ENCODE results near the gene CGRRF1.

DNA sequence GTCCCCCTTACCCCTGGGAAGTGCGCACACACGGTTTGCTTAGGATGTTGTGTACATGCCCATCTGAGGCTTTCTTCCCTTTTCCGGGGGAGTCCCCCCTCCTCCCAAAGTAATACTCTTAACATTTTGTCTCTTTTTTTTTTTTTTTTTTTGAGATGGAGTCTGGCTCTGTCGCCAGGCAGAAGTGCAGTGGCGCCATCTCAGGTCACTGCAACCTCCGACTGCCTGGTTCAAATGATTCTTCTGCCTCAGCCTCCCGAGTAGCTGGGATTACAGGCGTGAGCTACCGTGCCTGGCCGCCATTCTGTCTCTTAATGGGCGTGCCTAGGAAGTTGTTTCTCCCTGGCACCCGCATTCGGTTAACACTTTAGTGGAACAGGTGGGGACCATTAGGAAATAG is 16.4 kb upstream of the CGRRF1 start:
- TF ChIP-seq, protein P1, sequence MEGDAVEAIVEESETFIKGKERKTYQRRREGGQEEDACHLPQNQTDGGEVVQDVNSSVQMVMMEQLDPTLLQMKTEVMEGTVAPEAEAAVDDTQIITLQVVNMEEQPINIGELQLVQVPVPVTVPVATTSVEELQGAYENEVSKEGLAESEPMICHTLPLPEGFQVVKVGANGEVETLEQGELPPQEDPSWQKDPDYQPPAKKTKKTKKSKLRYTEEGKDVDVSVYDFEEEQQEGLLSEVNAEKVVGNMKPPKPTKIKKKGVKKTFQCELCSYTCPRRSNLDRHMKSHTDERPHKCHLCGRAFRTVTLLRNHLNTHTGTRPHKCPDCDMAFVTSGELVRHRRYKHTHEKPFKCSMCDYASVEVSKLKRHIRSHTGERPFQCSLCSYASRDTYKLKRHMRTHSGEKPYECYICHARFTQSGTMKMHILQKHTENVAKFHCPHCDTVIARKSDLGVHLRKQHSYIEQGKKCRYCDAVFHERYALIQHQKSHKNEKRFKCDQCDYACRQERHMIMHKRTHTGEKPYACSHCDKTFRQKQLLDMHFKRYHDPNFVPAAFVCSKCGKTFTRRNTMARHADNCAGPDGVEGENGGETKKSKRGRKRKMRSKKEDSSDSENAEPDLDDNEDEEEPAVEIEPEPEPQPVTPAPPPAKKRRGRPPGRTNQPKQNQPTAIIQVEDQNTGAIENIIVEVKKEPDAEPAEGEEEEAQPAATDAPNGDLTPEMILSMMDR (IDR thresholded peaks at IDR 0.05; ENCODE audit: insufficient read depth, low read length, poor library complexity, severe bottlenecking): no peak
- TF ChIP-seq EZH2phosphoT487 (conservative IDR thresholded peaks at IDR 0.05; ENCODE audit: low read length): no peak
